Gastroesophageal sphincter (tissue), 3 donors: ENCODE measurements around the gene TAF12.

ENCODE experiments used
- POLR2A ChIP-seq, 2 donors: fragments of 450-650 bp; IDR thresholded peaks; one replicate each; pipeline ENCODE4 v1.6.1; 2017; ENCODE audit warnings: antibody characterized with exemption in 2 of 2, mild to moderate bottlenecking in 2 of 2, moderate library complexity in 1 of 2
- POLR2AphosphoS5 ChIP-seq: sonication (generic); formaldehyde crosslinking; IDR thresholded peaks from one replicate; pipeline ENCODE4 v1.6.1; 2017; ENCODE audit warnings: antibody characterized with exemption
- TF ChIP-seq, protein P1 (sequence below), 4 experiments: fragments of 200-600 bp in 2 of 4; fragments of 450-650 bp in 2 of 4; sonication (generic) in 1 of 4; IDR thresholded peaks; one replicate each; pipeline ENCODE4 v1.5.1; 2017 to 2019; ENCODE audit warnings: antibody characterized with exemption in 4 of 4, mild to moderate bottlenecking in 2 of 4, moderate library complexity in 2 of 4

DNA sequence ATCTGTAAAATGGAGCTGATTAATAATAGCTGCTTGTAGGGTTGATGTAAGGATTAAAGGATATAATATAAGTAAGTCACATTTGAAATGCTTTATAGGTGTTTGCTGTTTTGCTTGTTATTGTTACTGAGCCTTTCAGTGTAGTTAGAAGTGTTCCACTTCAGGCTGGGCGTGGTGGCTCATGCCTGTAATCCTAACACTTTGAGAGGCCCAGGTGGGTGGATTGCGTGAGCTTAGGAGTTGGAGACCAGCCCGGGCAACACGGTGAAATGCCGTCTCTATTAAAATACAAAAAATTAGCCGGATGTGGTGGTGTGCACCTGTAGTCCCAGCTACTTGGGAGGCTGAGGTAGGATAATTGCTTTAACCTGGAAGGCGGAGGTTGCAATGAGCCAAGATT, 77.8 kb downstream of the TAF12 start:
- TF ChIP-seq, protein P1, sequence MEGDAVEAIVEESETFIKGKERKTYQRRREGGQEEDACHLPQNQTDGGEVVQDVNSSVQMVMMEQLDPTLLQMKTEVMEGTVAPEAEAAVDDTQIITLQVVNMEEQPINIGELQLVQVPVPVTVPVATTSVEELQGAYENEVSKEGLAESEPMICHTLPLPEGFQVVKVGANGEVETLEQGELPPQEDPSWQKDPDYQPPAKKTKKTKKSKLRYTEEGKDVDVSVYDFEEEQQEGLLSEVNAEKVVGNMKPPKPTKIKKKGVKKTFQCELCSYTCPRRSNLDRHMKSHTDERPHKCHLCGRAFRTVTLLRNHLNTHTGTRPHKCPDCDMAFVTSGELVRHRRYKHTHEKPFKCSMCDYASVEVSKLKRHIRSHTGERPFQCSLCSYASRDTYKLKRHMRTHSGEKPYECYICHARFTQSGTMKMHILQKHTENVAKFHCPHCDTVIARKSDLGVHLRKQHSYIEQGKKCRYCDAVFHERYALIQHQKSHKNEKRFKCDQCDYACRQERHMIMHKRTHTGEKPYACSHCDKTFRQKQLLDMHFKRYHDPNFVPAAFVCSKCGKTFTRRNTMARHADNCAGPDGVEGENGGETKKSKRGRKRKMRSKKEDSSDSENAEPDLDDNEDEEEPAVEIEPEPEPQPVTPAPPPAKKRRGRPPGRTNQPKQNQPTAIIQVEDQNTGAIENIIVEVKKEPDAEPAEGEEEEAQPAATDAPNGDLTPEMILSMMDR (IDR thresholded peaks at IDR 0.05) = no peak
- TF ChIP-seq POLR2A (IDR thresholded peaks at IDR 0.05) = no peak
- no peak for TF ChIP-seq POLR2AphosphoS5
